GM21360 (cell line): ENCODE data around the gene CLCA1.

Source experiments
- ATAC-seq: cut with Tn5 transposase; IDR thresholded peaks from one replicate; pipeline ENCODE4 v1.9.1; 2021; ENCODE audit warnings: mild to moderate bottlenecking, moderate library complexity; ENCODE audit not compliant: unreplicated experiment

Gene CLCA1, protein sequence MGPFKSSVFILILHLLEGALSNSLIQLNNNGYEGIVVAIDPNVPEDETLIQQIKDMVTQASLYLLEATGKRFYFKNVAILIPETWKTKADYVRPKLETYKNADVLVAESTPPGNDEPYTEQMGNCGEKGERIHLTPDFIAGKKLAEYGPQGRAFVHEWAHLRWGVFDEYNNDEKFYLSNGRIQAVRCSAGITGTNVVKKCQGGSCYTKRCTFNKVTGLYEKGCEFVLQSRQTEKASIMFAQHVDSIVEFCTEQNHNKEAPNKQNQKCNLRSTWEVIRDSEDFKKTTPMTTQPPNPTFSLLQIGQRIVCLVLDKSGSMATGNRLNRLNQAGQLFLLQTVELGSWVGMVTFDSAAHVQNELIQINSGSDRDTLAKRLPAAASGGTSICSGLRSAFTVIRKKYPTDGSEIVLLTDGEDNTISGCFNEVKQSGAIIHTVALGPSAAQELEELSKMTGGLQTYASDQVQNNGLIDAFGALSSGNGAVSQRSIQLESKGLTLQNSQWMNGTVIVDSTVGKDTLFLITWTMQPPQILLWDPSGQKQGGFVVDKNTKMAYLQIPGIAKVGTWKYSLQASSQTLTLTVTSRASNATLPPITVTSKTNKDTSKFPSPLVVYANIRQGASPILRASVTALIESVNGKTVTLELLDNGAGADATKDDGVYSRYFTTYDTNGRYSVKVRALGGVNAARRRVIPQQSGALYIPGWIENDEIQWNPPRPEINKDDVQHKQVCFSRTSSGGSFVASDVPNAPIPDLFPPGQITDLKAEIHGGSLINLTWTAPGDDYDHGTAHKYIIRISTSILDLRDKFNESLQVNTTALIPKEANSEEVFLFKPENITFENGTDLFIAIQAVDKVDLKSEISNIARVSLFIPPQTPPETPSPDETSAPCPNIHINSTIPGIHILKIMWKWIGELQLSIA

DNA sequence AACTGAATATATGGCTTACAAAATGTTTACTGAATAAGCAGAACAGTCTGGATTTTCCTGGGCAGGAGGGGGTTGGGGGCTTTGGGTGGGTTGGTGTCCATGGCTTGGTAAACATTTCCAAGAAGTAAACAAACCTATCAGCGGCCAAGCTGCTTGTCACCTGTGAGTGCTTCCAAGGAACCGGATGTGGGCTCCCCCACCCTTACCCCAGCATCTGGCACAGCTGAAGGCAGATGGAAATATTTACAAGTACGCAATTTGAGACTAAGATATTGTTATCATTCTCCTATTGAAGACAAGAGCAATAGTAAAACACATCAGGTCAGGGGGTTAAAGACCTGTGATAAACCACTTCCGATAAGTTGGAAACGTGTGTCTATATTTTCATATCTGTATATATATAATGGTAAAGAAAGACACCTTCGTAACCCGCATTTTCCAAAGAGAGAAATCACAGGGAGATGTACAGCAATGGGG lies at the start of gene CLCA1:
Gene CLCA1 (plus strand): TSS at position 427 of the 477 bp plus-strand sequence. CDS start 45 bp downstream, at position 472.
- no peak for ATAC-seq

- peak; percentile 93 for ATAC-seq
Measured at GRCh38 chr1:86419277-86419903, 49.3 kb upstream of the CLCA1 start.

- no peak for ATAC-seq
Measured at GRCh38 chr1:86421601-86422280, 47.0 kb upstream of the CLCA1 start.

DNA sequence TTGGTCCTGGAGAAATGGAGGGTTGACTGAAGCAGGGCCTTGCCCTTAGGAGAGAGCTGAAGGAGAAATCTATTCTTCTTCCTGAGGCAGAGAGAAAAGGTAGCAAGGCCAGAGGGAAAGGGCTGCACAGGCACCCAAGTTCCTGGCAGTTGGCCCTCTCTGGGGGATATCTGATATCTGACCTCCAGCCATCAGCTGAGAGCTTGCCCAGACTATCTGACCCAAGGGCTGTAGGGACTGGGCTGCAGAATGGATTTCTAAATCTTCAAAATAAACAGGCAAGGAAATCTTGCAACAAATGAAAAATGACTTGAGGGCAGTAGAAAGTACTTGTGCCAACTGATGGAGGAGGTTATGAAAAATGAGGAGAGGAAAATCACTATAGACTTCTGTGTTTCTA lies 45.3 kb upstream of the CLCA1 start:
- ATAC-seq: no peak

- no peak for ATAC-seq
Measured at GRCh38 chr1:86423873-86424272, 44.9 kb upstream of the CLCA1 start, which contains the start of gene CLCA2. Gene CLCA2 (plus strand): TSS chr1:86424171. CDS start chr1:86424248, 77 bp downstream.

GRCh38 chr1:86429122-86429725 lies 39.5 kb upstream of the CLCA1 start:
- ATAC-seq: no peak

DNA sequence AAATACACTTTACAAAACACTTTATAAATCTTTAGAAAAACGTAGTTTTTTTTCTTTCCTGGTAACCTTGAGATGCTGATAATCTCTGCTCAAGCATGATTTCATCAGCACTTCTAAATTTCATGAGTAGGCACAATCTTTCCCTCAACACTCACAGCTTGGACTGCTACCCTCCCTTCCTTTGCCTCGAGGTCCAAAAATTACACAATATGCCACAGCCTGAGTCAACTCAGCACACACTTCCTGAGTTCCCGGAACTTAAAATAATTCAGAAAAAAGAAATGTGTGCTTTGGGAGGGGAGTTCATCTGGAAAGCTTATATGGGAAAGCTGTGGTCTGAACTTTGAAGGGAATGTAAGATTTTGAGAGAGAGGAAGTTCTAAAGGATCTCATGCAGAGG lies 38.9 kb upstream of the CLCA1 start:
- no peak for ATAC-seq

GRCh38 chr1:86430376-86430775 lies 38.4 kb upstream of the CLCA1 start:
- no peak for ATAC-seq

DNA sequence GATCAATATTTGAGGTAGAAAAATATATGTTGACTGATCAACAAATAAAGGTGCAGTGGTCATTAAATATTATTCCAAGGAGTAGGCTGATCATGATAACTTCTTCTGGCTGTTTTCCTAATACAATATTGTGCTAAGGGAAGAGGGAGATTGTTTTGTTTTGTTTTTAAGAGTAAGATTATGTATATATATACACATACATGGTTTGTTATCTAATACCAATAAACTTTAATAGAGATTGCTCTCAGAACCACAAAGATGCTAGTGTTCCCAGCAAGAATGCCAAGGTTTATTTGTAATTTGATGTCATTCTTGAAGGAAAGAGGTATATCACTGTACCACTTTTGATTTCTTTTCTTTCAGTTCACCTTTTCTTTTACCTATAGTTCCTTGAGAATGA lies 34.7 kb upstream of the CLCA1 start:
- ATAC-seq: no peak

DNA sequence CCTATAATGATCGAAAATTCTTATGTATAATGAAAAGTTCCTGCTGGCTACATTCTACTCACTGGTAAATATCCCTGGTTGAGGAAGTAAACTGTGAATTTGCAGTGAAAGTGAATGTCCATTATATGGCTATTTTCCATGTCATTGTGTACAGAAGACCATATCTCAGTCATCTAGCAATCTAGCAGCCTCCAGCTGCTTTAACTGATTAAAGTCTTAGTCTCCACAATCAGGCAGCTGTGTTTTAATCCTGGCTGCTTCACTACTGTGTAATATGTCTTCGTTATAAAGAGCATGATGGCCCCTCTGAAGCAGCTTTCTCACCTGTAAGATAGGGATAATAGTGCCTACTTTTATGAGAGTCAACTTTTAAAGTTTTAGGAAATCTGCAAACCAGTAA lies 33.4 kb upstream of the CLCA1 start:
- no peak for ATAC-seq

DNA sequence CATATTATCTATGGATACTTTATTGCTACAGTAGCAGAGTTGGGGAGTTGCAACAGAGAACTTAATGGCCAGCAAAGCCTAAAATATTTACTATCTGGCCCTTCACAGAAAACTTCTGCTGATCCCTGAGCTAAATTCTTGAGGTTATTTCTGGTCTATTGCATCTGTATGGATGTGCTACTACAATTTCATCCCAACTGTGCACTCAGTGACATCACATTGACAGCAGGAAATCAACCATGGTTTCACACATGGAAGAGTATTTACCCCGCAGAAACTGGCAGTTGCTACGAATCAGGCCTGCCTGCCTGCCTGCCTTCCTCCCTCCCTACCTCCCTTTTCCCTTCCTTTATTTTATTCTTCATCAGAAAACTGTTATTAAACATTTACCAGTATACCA lies 32.7 kb upstream of the CLCA1 start:
- no peak for ATAC-seq

- ATAC-seq: no peak
Measured at GRCh38 chr1:86441581-86441980, 27.1 kb upstream of the CLCA1 start.

DNA sequence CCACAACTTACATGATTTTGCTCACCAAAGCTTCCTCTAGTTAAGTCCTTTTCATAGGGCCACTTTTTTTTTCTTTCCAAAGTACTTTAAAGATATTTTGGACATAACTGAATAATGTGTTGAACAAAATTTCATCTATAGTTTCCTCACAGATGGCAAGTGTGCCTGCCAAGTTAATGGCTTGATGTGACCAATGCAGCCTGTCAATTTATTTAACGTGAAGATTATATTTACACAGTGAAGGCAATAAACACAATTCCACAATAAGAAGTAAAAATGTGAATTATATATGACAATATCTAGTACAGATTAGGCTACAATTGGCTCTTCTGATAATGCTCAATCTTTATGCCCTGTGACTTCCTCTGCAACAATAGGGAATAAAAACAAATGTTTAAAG lies 26.7 kb upstream of the CLCA1 start:
- no peak for ATAC-seq

GRCh38 chr1:86445919-86446318 lies 22.8 kb upstream of the CLCA1 start:
- no peak for ATAC-seq

GRCh38 chr1:86447198-86447790 lies 21.4 kb upstream of the CLCA1 start:
- ATAC-seq: no peak

- no peak for ATAC-seq
Measured at GRCh38 chr1:86448670-86449069, 20.1 kb upstream of the CLCA1 start.

GRCh38 chr1:86449103-86449502 lies 19.6 kb upstream of the CLCA1 start:
- no peak for ATAC-seq

GRCh38 chr1:86450847-86451246 lies 17.9 kb upstream of the CLCA1 start:
- ATAC-seq: no peak

DNA sequence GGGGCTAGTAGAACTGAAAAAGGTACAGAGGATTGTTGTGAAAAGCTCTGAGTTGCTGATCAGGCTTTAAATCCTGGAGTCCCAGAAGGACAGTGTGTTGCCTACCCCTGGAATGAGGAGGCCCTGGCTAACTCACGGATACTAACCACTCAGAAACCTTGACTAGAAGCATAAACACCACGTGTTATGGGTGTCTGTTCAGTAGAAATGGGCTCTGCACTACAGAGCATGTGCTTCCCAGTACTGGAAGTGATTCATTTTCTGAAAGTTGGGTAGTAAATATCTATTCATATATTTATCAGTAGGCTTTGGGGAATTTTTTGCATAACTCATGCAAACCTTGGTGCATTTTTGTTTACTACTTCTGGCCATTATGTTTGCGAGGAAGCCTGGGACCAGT lies 15.1 kb upstream of the CLCA1 start:
- ATAC-seq: no peak

- no peak for ATAC-seq
Measured at GRCh38 chr1:86455073-86455472, 13.7 kb upstream of the CLCA1 start.
